Natural killer cell (primary cell): ENCODE data around the gene CNRIP1. TPM values are rescaled to one million over a fixed set of nuclear protein-coding genes. Genes with fewer than 3 reads are reported as not detected.

Experiments used
- ATAC-seq, 3 donors: fragments of 150-1000 bp in 2 of 3; fragments of 200-7000 bp in 1 of 3; cut with Tn5 transposase; 1 replicate in 1 of 3; 2 replicates in 2 of 3; pipeline ENCODE4 v1.10.0; 2021; ENCODE audit warnings: mild to moderate bottlenecking in 2 of 3, moderate library complexity in 2 of 3
- DNase-seq, 2 donors: peaks; one replicate each; pipeline versions ENCODE4 v3.0.0 to v3.0.0-alpha.2; 2013 to 2021; ENCODE audit warnings: mixed read lengths in 1 of 2
- H3K27ac ChIP-seq: one replicate; pipeline ENCODE4 v1.5.1; 2013; ENCODE audit warnings: mild to moderate bottlenecking, low read length
- H3K27me3 ChIP-seq: one replicate; pipeline ENCODE4 v1.6.1; 2013; ENCODE audit warnings: low read length; ENCODE audit not compliant: control insufficient read depth, insufficient read depth
- H3K36me3 ChIP-seq: one replicate; pipeline ENCODE4 v1.6.1; 2013; ENCODE audit warnings: low read length; ENCODE audit not compliant: control insufficient read depth, insufficient read depth
- H3K4me1 ChIP-seq: one replicate; pipeline ENCODE4 v1.6.1; 2013; ENCODE audit warnings: low read length; ENCODE audit not compliant: control insufficient read depth, insufficient read depth
- H3K4me3 ChIP-seq: one replicate; pipeline ENCODE4 v1.5.1; 2013; ENCODE audit warnings: low read length
- H3K9me3 ChIP-seq: one replicate; pipeline ENCODE4 v1.6.1; 2013; ENCODE audit warnings: low read length; ENCODE audit not compliant: control insufficient read depth, insufficient read depth
- H3K27ac Mint-ChIP-seq, 2 donors: one replicate each; pipeline ENCODE4 v1.8.0; 2022; ENCODE audit warnings: mild to moderate bottlenecking in 2 of 2, mixed read lengths in 2 of 2, moderate library complexity in 1 of 2
- H3K27me3 Mint-ChIP-seq, 2 donors: one replicate each; pipeline ENCODE4 v1.8.0; 2022; ENCODE audit warnings: low read depth in 2 of 2, mixed read lengths in 2 of 2
- H3K36me3 Mint-ChIP-seq: one replicate; pipeline ENCODE4 v1.8.0; 2022; ENCODE audit warnings: mixed read lengths
- H3K4me1 Mint-ChIP-seq, 2 donors: one replicate each; pipeline ENCODE4 v1.8.0; 2022; ENCODE audit warnings: mixed read lengths in 2 of 2
- H3K4me3 Mint-ChIP-seq: one replicate; pipeline ENCODE4 v1.8.0; 2022; ENCODE audit warnings: mild to moderate bottlenecking, moderate library complexity, mixed read lengths
- H3K9me3 Mint-ChIP-seq, 2 donors: one replicate each; pipeline ENCODE4 v1.8.0; 2022; ENCODE audit warnings: mixed read lengths in 2 of 2
- CTCF ChIP-seq: fragments of 200-600 bp; IDR thresholded peaks from one replicate; pipeline ENCODE4 v1.8.0; 2022; ENCODE audit warnings: antibody characterized with exemption
- WGBS: methylation state at CpG from one replicate; pipeline ENCODE4 v1.1.7; 2013; ENCODE audit warnings: missing lambda C conversion rate; ENCODE audit not compliant: insufficient coverage; 5-methylcytosine and 5-hydroxymethylcytosine counted together
- intact Hi-C: fragments of 100-400 bp; cut with micrococcal nuclease; formaldehyde crosslinking; loops from one replicate; pipeline ENCODE4 v1.14.2; 2022
- total RNA-seq, 4 donors: library from RNA; stranded (reverse); fragments of 120-200 nt in 1 of 4; gene quantifications; one replicate each; pipeline versions ENCODE4 v1.2.3 to v1.2.4, GENCODE V29; 2013 to 2022

Gene CNRIP1
- total RNA-seq, 3 donors from 2014 or later (not counting 1 experiment from before 2014, with no cell fraction given) = 0.39 to 0.98 TPM; not detected in 1

- no peaks in the 10 kb centered on the region for H3K27me3 Mint-ChIP-seq
- WGBS = 84% methylated on average over 3 of the region's 3 CpGs
- H3K9me3 Mint-ChIP-seq = no peaks in the 10 kb centered on the region
- no peak overlapping the region for H3K27ac ChIP-seq
- H3K27ac Mint-ChIP-seq = no peak overlapping the region
- no peaks in the 10 kb centered on the region for H3K36me3 Mint-ChIP-seq
- H3K9me3 ChIP-seq = no peaks in the 10 kb centered on the region
- peaks cover 46 to 48% of the 10 kb centered on the region in 2 donors for H3K4me1 Mint-ChIP-seq
- no peak for TF ChIP-seq CTCF
- ATAC-seq = no peak
- no peak overlapping the region for H3K4me3 Mint-ChIP-seq
- intact Hi-C loops = loop anchor here (10.0 kb wide), 1 partner anchor 155 kb away; no protein-coding TSS in a partner anchor
- peaks cover 33% of the 10 kb centered on the region for H3K4me1 ChIP-seq
- H3K4me3 ChIP-seq = no peak overlapping the region
- DNase-seq = no peak
- H3K36me3 ChIP-seq = no peaks in the 10 kb centered on the region
- no peaks in the 10 kb centered on the region for H3K27me3 ChIP-seq
Measured at GRCh38 chr2:68359889-68360288, 40.1 kb upstream of the CNRIP1 start.

GRCh38 chr2:68357605-68358337 lies 38.0 kb upstream of the CNRIP1 start:
- DNase-seq = peak in 1 of 2 donors; percentile 49
- no peaks in the 10 kb centered on the region for H3K27me3 Mint-ChIP-seq
- peak overlapping the region; percentile 43 to 73 for H3K27ac Mint-ChIP-seq
- intact Hi-C loops = no loop called here
- no peak overlapping the region for H3K4me3 ChIP-seq
- no peak overlapping the region for H3K4me3 Mint-ChIP-seq
- H3K9me3 ChIP-seq = no peaks in the 10 kb centered on the region
- H3K36me3 ChIP-seq = no peaks in the 10 kb centered on the region
- H3K9me3 Mint-ChIP-seq = no peaks in the 10 kb centered on the region
- no peaks in the 10 kb centered on the region for H3K36me3 Mint-ChIP-seq
- 71% methylated on average over 5 of the region's 6 CpGs for WGBS
- H3K4me1 Mint-ChIP-seq = peaks cover 25 to 28% of the 10 kb centered on the region in 2 donors
- no peak overlapping the region for H3K27ac ChIP-seq
- ATAC-seq = peak; percentile 53 to 74 (median 71)
- H3K27me3 ChIP-seq = no peaks in the 10 kb centered on the region
- TF ChIP-seq CTCF = no peak
- H3K4me1 ChIP-seq = peaks cover 14% of the 10 kb centered on the region

- no peak for TF ChIP-seq CTCF
- Mint-ChIP-seq H3K4me3 (no peak overlapping the region), H3K36me3 (no peaks in the 10 kb centered on the region), H3K27me3 (no peaks in the 10 kb centered on the region), H3K9me3 (no peaks in the 10 kb centered on the region), H3K27ac (no peak overlapping the region), H3K4me1 (peaks cover 15 to 18% of the 10 kb centered on the region in 2 donors)
- Histone ChIP-seq H3K27ac (no peak overlapping the region), H3K4me3 (no peak overlapping the region), H3K27me3 (no peaks in the 10 kb centered on the region), H3K4me1 (peaks cover 7% of the 10 kb centered on the region), H3K9me3 (no peaks in the 10 kb centered on the region), H3K36me3 (no peaks in the 10 kb centered on the region)
- no peak for ATAC-seq
- WGBS = 83% methylated on average over 3 of the region's 4 CpGs
- intact Hi-C loops = no loop called here
- DNase-seq = no peak
Measured at GRCh38 chr2:68356599-68357239, 37.0 kb upstream of the CNRIP1 start.
